ENCODE measurements around the gene TEX264. TPM values are rescaled to one million over a fixed set of nuclear protein-coding genes. Genes with fewer than 3 reads are reported as not detected.

The TEX264 gene
- total RNA-seq (10 to 100 TPM; 16.8 to 29.6 (median 21.9) TPM), polyA plus RNA-seq (10 to 100 TPM; 60.9 to 71.5 (median 66.2) TPM)
- long read RNA-seq, donor 1, transcript TEX264-201 (5 exons, 1,340 nt), result major isoform, 15 of 20 reads
- long read RNA-seq, donor 1, partial matches to known transcripts, result 2 of 20 reads
- long read RNA-seq, donor 1, other reads (novel, unspliced or antisense), result 3 of 20 reads
- long read RNA-seq, donor 2, transcript TEX264-215 (6 exons, 1,488 nt), result minor isoform, 6 of 52 reads
- long read RNA-seq, donor 2, transcript TEX264-201 (5 exons, 1,340 nt), result major isoform, 32 of 52 reads
- long read RNA-seq, donor 2, partial matches to known transcripts, result 5 of 52 reads
- long read RNA-seq, donor 2, other reads (novel, unspliced or antisense), result 4 of 52 reads

- no peak for TF ChIP-seq CTCF (IDR thresholded peaks at IDR 0.05)
- Histone ChIP-seq H3K4me3 (peak within 1 kb of the TSS; percentile 89), H3K4me1 (peaks cover 23% of the 10 kb centered on the region), H3K27me3 (ENCODE audit: insufficient read depth in 3 of 3, low read length in 2 of 3) (no peaks in the 10 kb centered on the region), H3K36me3 (ENCODE audit: insufficient read depth in 1 of 2, low read depth in 1 of 2) (peaks cover 0 to 13% of the 10 kb centered on the region in 2 donors), H3K9me3 (no peaks in the 10 kb centered on the region), H3K27ac (peak within 1 kb of the TSS; percentile 82)
- ATAC-seq (peak; percentile 88 to 92 (median 90)), DNase-seq (peak; percentile 93 to 95)
- 0% methylated on average over 57 to 81 of the region's 81 CpGs for WGBS, 3 donors
- intact Hi-C loops (cut with DNase I), result loop anchor here (5.0 to 10.0 kb wide), 2 partner anchors 276 to 284 kb away; partner anchors contain the start of genes MANF (in 1 of the 2) and RBM15B (in 1 of the 2)
These were observed at the start of gene TEX264 for GRCh38 chr3:51670823-51671733. TSS of gene TEX264 (plus strand) at chr3:51671252. CDS start at chr3:51674305, 3,053 bp downstream.

- no peak overlapping the region for H3K4me3 ChIP-seq
- no peaks in the 10 kb centered on the region for H3K9me3 ChIP-seq
- 65 to 73% (median 69%) methylated on average over 3 of the region's 3 CpGs for WGBS, 3 donors
- peaks cover 34% of the 10 kb centered on the region for H3K4me1 ChIP-seq
- ATAC-seq, result no peak
- intact Hi-C loops (cut with DNase I), result no loop called here
- no peaks in the 10 kb centered on the region for H3K27me3 ChIP-seq (ENCODE audit: insufficient read depth in 3 of 3, low read length in 2 of 3)
- peaks cover 2 to 3% of the 10 kb centered on the region in 2 donors for H3K36me3 ChIP-seq (ENCODE audit: insufficient read depth in 1 of 2, low read depth in 1 of 2)
- no peak overlapping the region for H3K27ac ChIP-seq
- DNase-seq, result no peak
- TF ChIP-seq CTCF (IDR thresholded peaks at IDR 0.05), result no peak
These were observed 48.6 kb upstream of the TEX264 start for GRCh38 chr3:51622413-51622812.

- no peak overlapping the region for H3K4me3 ChIP-seq
- peak in 2 of 4 donors; percentile 35 to 40 for ATAC-seq
- H3K9me3 ChIP-seq, result no peaks in the 10 kb centered on the region
- no peak for DNase-seq
- no peak for TF ChIP-seq CTCF (IDR thresholded peaks at IDR 0.05)
- H3K36me3 ChIP-seq (ENCODE audit: insufficient read depth in 1 of 2, low read depth in 1 of 2), result peaks cover 2 to 8% of the 10 kb centered on the region in 2 donors
- H3K27ac ChIP-seq, result no peak overlapping the region
- WGBS, 3 donors, result 63 to 72% (median 68%) methylated on average over 4 of the region's 4 CpGs
- intact Hi-C loops (cut with DNase I), result no loop called here
- peaks cover 34% of the 10 kb centered on the region for H3K4me1 ChIP-seq
- H3K27me3 ChIP-seq (ENCODE audit: insufficient read depth in 3 of 3, low read length in 2 of 3), result no peaks in the 10 kb centered on the region
These were observed 48.2 kb upstream of the TEX264 start for GRCh38 chr3:51622868-51623267.

GRCh38 chr3:51630513-51630912 is 40.5 kb upstream of the TEX264 start:
- Histone ChIP-seq H3K27me3 (ENCODE audit: insufficient read depth in 3 of 3, low read length in 2 of 3) (no peaks in the 10 kb centered on the region), H3K4me1 (no peaks in the 10 kb centered on the region), H3K27ac (no peak overlapping the region), H3K4me3 (no peak overlapping the region), H3K36me3 (ENCODE audit: insufficient read depth in 1 of 2, low read depth in 1 of 2) (peaks cover 7 to 82% of the 10 kb centered on the region in 2 donors), H3K9me3 (no peaks in the 10 kb centered on the region)
- intact Hi-C loops (cut with DNase I), result loop anchor here in 1 of 2 donors (10.0 kb wide), 1 partner anchor 126 kb away; the partner anchor contains the start of gene DCAF1
- TF ChIP-seq CTCF (IDR thresholded peaks at IDR 0.05), result no peak
- no peak for DNase-seq
- 93 to 98% (median 94%) methylated on average over 4 of the region's 4 CpGs for WGBS, 3 donors
- ATAC-seq, result no peak
